WTC11 (cell line): ENCODE data around the gene MAPK9. TPM values are rescaled to one million over a fixed set of nuclear protein-coding genes. Genes with fewer than 3 reads are reported as not detected.

Experiments
- ATAC-seq: fragments of 200-7000 bp; cut with Tn5 transposase; 2 replicates; pipeline ENCODE4 v1.10.0; 2021; ENCODE audit warnings: mild to moderate bottlenecking, moderate library complexity
- CTCF ChIA-PET: fragments of 300-600 bp; sonication (Branson Sonifier 250); formaldehyde crosslinking; loops from one replicate; lab custom pipeline; 2021; ENCODE audit warnings: antibody characterized with exemption; lab: Charles Lee
- POLR2A ChIA-PET: fragments of 350-600 bp; sonication (Branson Sonifier 250); formaldehyde crosslinking; loops from one replicate; lab custom pipeline; 2021; ENCODE audit warnings: antibody characterized with exemption; lab: Charles Lee
- DNase-seq: peaks from one replicate; pipeline ENCODE4 v3.0.0; 2021; ENCODE audit warnings: low spot score
- H3K27ac Mint-ChIP-seq: 2 replicates; pipeline ENCODE4 v1.8.0; 2021; ENCODE audit warnings: mixed read lengths
- H3K27me3 Mint-ChIP-seq: 2 replicates; pipeline ENCODE4 v1.8.0; 2021; ENCODE audit warnings: low read depth, mild to moderate bottlenecking, moderate library complexity, mixed read lengths
- H3K36me3 Mint-ChIP-seq: 2 replicates; pipeline ENCODE4 v1.8.0; 2021; ENCODE audit warnings: mixed read lengths
- H3K4me1 Mint-ChIP-seq: 2 replicates; pipeline ENCODE4 v1.8.0; 2022; ENCODE audit warnings: mixed read lengths
- H3K4me3 Mint-ChIP-seq: 2 replicates; pipeline ENCODE4 v1.8.0; 2021; ENCODE audit warnings: mild to moderate bottlenecking, moderate library complexity, mixed read lengths
- H3K9me3 Mint-ChIP-seq: 2 replicates; pipeline ENCODE4 v1.8.0; 2021; ENCODE audit warnings: mixed read lengths
- ATF3 ChIP-seq: sonication (generic); formaldehyde crosslinking; conservative IDR thresholded peaks from 2 replicates; pipeline ENCODE4 v1.8.1; 2022; ENCODE audit warnings: mild to moderate bottlenecking, missing genetic modification reagents
- CREM ChIP-seq: sonication (generic); formaldehyde crosslinking; IDR thresholded peaks from 2 replicates; pipeline ENCODE4 v1.8.1; 2022; ENCODE audit warnings: mild to moderate bottlenecking, missing genetic modification reagents, moderate library complexity
- CTCF ChIP-seq: fragments of 200-600 bp; IDR thresholded peaks from 2 replicates; pipeline ENCODE4 v1.8.0; 2022; ENCODE audit warnings: antibody characterized with exemption
- ERG ChIP-seq: fragments of 250-450 bp; sonication (Bioruptor Pico); IDR thresholded peaks from 2 replicates; pipeline ENCODE4 v1.8.0; 2021; ENCODE audit warnings: mild to moderate bottlenecking
- NFE2L1 ChIP-seq: sonication (generic); formaldehyde crosslinking; IDR thresholded peaks from 2 replicates; pipeline ENCODE4 v1.8.1; 2023; ENCODE audit warnings: missing genetic modification reagents
- NR3C1 ChIP-seq: sonication (generic); formaldehyde crosslinking; conservative IDR thresholded peaks from 2 replicates; pipeline ENCODE4 v1.8.1; 2023; ENCODE audit warnings: low read depth, mild to moderate bottlenecking, missing genetic modification reagents
- RORB ChIP-seq: fragments of 250-450 bp; sonication (Bioruptor Pico); IDR thresholded peaks from 2 replicates; pipeline ENCODE4 v1.9.0; 2021; ENCODE audit warnings: mild to moderate bottlenecking
- SMAD3 ChIP-seq: sonication (generic); formaldehyde crosslinking; IDR thresholded peaks from 2 replicates; pipeline ENCODE4 v1.8.0; 2022; ENCODE audit warnings: missing genetic modification reagents, mild to moderate bottlenecking, borderline replicate concordance
- ZNF263 ChIP-seq: sonication (generic); formaldehyde crosslinking; IDR thresholded peaks from 2 replicates; pipeline ENCODE4 v1.8.1; 2022; ENCODE audit warnings: low read depth, mild to moderate bottlenecking, moderate library complexity, missing genetic modification reagents
- ZNF396 ChIP-seq: fragments of 250-450 bp; sonication (Bioruptor Pico); IDR thresholded peaks from 2 replicates; pipeline ENCODE4 v1.8.0; 2021; ENCODE audit warnings: mild to moderate bottlenecking, moderate library complexity, borderline replicate concordance
- total RNA-seq: library from RNA; stranded (reverse); gene quantifications from 3 replicates; pipeline ENCODE4 v1.2.3, GENCODE V29; 2021
- TF ChIP-seq, protein P1 (sequence below): fragments of 250-450 bp; sonication (Bioruptor Pico); IDR thresholded peaks from 2 replicates; pipeline ENCODE4 v1.9.0; 2021; ENCODE audit warnings: mild to moderate bottlenecking, borderline replicate concordance
- TF ChIP-seq, protein P2 (sequence below): sonication (generic); formaldehyde crosslinking; IDR thresholded peaks from 2 replicates; pipeline ENCODE4 v1.8.1; 2022; ENCODE audit warnings: mild to moderate bottlenecking, moderate library complexity, missing genetic modification reagents

The MAPK9 gene
- total RNA-seq, 1 experiment from 2014 or later, result 42.9 TPM

DNA sequence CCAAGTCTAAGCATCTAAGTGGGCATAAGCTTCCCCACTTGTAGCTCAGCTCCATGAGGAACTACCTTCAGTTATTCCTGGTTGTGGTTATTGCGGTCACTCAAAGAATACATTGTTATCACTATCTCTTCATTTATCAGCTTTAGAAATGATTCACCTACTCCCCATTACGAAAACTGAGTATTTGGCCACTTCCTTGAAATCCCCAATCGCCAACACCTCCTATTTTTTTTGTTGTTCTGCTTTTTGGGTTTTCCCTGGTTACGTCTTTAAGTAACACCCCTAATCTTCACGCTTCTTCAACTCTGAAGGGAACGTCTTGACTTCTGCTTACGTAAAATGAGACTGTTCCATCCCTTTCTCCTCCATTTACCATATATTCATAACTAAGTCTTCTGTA, 20.7 kb downstream of the MAPK9 start (continued):
- TF ChIP-seq, protein P1, sequence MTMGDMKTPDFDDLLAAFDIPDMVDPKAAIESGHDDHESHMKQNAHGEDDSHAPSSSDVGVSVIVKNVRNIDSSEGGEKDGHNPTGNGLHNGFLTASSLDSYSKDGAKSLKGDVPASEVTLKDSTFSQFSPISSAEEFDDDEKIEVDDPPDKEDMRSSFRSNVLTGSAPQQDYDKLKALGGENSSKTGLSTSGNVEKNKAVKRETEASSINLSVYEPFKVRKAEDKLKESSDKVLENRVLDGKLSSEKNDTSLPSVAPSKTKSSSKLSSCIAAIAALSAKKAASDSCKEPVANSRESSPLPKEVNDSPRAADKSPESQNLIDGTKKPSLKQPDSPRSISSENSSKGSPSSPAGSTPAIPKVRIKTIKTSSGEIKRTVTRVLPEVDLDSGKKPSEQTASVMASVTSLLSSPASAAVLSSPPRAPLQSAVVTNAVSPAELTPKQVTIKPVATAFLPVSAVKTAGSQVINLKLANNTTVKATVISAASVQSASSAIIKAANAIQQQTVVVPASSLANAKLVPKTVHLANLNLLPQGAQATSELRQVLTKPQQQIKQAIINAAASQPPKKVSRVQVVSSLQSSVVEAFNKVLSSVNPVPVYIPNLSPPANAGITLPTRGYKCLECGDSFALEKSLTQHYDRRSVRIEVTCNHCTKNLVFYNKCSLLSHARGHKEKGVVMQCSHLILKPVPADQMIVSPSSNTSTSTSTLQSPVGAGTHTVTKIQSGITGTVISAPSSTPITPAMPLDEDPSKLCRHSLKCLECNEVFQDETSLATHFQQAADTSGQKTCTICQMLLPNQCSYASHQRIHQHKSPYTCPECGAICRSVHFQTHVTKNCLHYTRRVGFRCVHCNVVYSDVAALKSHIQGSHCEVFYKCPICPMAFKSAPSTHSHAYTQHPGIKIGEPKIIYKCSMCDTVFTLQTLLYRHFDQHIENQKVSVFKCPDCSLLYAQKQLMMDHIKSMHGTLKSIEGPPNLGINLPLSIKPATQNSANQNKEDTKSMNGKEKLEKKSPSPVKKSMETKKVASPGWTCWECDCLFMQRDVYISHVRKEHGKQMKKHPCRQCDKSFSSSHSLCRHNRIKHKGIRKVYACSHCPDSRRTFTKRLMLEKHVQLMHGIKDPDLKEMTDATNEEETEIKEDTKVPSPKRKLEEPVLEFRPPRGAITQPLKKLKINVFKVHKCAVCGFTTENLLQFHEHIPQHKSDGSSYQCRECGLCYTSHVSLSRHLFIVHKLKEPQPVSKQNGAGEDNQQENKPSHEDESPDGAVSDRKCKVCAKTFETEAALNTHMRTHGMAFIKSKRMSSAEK, result no peak
- TF ChIP-seq NR3C1 (CRISPR knock-in tag) (no peak), NFE2L1 (CRISPR knock-in tag) (no peak), CTCF (no peak)

DNA sequence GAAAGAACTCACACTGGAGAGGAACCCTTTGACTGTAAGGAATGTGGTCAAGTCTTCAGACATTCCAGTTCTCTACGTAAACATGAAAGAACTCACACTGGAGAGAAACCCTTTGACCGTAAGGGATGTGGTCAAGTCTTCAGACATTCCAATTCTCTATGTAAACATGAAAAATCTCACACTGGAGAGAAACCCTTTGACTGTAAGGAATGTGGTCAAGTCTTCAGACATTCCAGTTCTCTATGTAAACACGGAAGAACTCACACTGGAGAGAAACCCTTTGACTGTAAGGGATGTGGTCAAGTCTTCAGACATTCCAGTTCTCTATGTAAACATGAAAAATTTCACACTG, 32.6 kb downstream of the MAPK9 start:
- Mint-ChIP-seq H3K4me1 (no peaks in the 10 kb centered on the region), H3K27me3 (peaks cover 6% of the 10 kb centered on the region), H3K27ac (no peak overlapping the region), H3K36me3 (peaks cover 98% of the 10 kb centered on the region), H3K4me3 (no peak overlapping the region), H3K9me3 (peaks cover 88% of the 10 kb centered on the region)
- ATAC-seq, result no peak
- TF ChIP-seq CREM (CRISPR knock-in tag) (no peak), NR3C1 (CRISPR knock-in tag) (no peak), ZNF263 (no peak)
- ChIA-PET POLR2A (no interaction called here), CTCF (no interaction called here)
- DNase-seq, result no peak

- no peak for TF ChIP-seq ZNF396 (CRISPR knock-in tag)
- TF ChIP-seq NR3C1 (CRISPR knock-in tag), result no peak
- TF ChIP-seq RORB (CRISPR knock-in tag), result no peak
- TF ChIP-seq SMAD3 (CRISPR knock-in tag), result no peak
- TF ChIP-seq ERG, result no peak
- TF ChIP-seq, protein P2, sequence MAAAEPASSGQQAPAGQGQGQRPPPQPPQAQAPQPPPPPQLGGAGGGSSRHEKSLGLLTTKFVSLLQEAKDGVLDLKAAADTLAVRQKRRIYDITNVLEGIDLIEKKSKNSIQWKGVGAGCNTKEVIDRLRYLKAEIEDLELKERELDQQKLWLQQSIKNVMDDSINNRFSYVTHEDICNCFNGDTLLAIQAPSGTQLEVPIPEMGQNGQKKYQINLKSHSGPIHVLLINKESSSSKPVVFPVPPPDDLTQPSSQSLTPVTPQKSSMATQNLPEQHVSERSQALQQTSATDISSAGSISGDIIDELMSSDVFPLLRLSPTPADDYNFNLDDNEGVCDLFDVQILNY (CRISPR knock-in tag), result no peak
- TF ChIP-seq ATF3 (CRISPR knock-in tag), result no peak
- no peak overlapping the region for H3K27ac Mint-ChIP-seq
- peaks cover 94% of the 10 kb centered on the region for H3K36me3 Mint-ChIP-seq
- peaks cover 60% of the 10 kb centered on the region for H3K9me3 Mint-ChIP-seq
- ChIA-PET CTCF (no interaction called here), POLR2A (no interaction called here)
- ATAC-seq (no peak), DNase-seq (no peak)
- peaks cover 5% of the 10 kb centered on the region; the same call in 1 of the 2 replicates for H3K27me3 Mint-ChIP-seq
- H3K4me3 Mint-ChIP-seq, result no peak overlapping the region
- H3K4me1 Mint-ChIP-seq, result no peaks in the 10 kb centered on the region
Observed at GRCh38 chr5:180253036-180253824, 38.7 kb downstream of the MAPK9 start.
